Panc1 (cell line): ENCODE data around the gene LEMD2. TPM values are rescaled to one million over a fixed set of nuclear protein-coding genes. Genes with fewer than 3 reads are reported as not detected.

Experiments
- ATAC-seq: fragments of 200-7000 bp; cut with Tn5 transposase; 2 replicates; pipeline ENCODE4 v1.9.1; 2020; ENCODE audit warnings: mild to moderate bottlenecking, moderate library complexity
- BruUV-seq: library from RNA; stranded (reverse); fragments of 400-500 nt; replicated peaks from 2 replicates; lab custom pipeline; 2021; lab: Mats Ljungman, UMichigan
- CTCF ChIA-PET: fragments of 300-600 bp; sonication (Branson Sonifier 250); formaldehyde crosslinking; loops from one replicate; lab custom pipeline; 2022; ENCODE audit warnings: antibody characterized with exemption; lab: Charles Lee
- POLR2A ChIA-PET: fragments of 300-600 bp; sonication (Branson Sonifier 250); formaldehyde crosslinking; loops from one replicate; lab custom pipeline; 2022; ENCODE audit warnings: antibody characterized with exemption; lab: Charles Lee
- DNase-seq: peaks from one replicate; pipeline ENCODE4 v3.0.0-alpha.2; 2010; ENCODE audit warnings: low read depth, low spot score
- H3K27ac ChIP-seq: 2 replicates; pipeline ENCODE4 v1.5.1; 2011; ENCODE audit warnings: mild to moderate bottlenecking, low read length, inconsistent platforms
- H3K27me3 ChIP-seq: fragments of 200-500 bp; sonication (Bioruptor generic); 2 replicates; pipeline ENCODE4 v1.6.0; 2014; ENCODE audit warnings: low read length, inconsistent platforms; ENCODE audit not compliant: control insufficient read depth, insufficient read depth
- H3K36me3 ChIP-seq: fragments of 200-500 bp; sonication (Bioruptor generic); 2 replicates; pipeline ENCODE4 v1.5.1; 2014; ENCODE audit warnings: inconsistent platforms, mild to moderate bottlenecking, low read length, moderate library complexity; ENCODE audit not compliant: control insufficient read depth, insufficient read depth
- H3K4me1 ChIP-seq: 2 replicates; pipeline ENCODE4 v1.5.1; 2011; ENCODE audit warnings: inconsistent platforms, mild to moderate bottlenecking, low read length, moderate library complexity; ENCODE audit not compliant: control insufficient read depth, insufficient read depth
- H3K4me3 ChIP-seq, 2 experiments: 2 replicates each; pipeline ENCODE4 v1.5.1; 2011 to 2012; ENCODE audit warnings: low read depth in 2 of 2, low read length in 2 of 2, mild to moderate bottlenecking in 2 of 2, inconsistent platforms in 1 of 2, moderate library complexity in 1 of 2
- H3K9me3 ChIP-seq: fragments of 200-500 bp; sonication (Bioruptor generic); 2 replicates; pipeline ENCODE4 v1.5.1; 2014; ENCODE audit warnings: low read depth, mild to moderate bottlenecking, inconsistent platforms, low read length, moderate library complexity; ENCODE audit not compliant: control insufficient read depth, insufficient read depth
- CTCF ChIP-seq: fragments of 450-650 bp; IDR thresholded peaks from 2 replicates; pipeline ENCODE4 v1.5.1; 2017; ENCODE audit warnings: mild to moderate bottlenecking
- POLR2AphosphoS5 ChIP-seq: IDR thresholded peaks from 2 replicates; pipeline ENCODE4 v1.6.1; 2012; ENCODE audit warnings: mild to moderate bottlenecking, low read depth, low read length, moderate library complexity
- REST ChIP-seq, 2 experiments: IDR thresholded peaks; 2 replicates each; pipeline ENCODE4 v1.6.1; 2011 to 2012; ENCODE audit warnings: low read depth in 2 of 2, control low read depth in 1 of 2, low read length in 1 of 2, mild to moderate bottlenecking in 1 of 2, moderate library complexity in 1 of 2; ENCODE audit not compliant: insufficient read depth in 1 of 2
- SIN3A ChIP-seq: IDR thresholded peaks from 2 replicates; pipeline ENCODE4 v1.6.1; 2012; ENCODE audit warnings: low read depth, mild to moderate bottlenecking, low read length, moderate library complexity, borderline replicate concordance; ENCODE audit not compliant: insufficient read depth
- TCF7L2 ChIP-seq: IDR thresholded peaks from 2 replicates; pipeline ENCODE4 v1.6.1; 2011; ENCODE audit warnings: mild to moderate bottlenecking, low read depth, low read length, inconsistent platforms
- in situ Hi-C: cut with HindIII; loops from 2 replicates; pipeline ENCODE4 v1.10.0; 2016; ENCODE audit warnings: low sequenced_read_pairs, low pct_unique_long_range_greater_than_20kb
- intact Hi-C: fragments of 100-400 bp; cut with micrococcal nuclease; formaldehyde crosslinking; loops from one replicate; pipeline ENCODE4 v1.10.0; 2022; ENCODE audit not compliant: unreplicated experiment
- total RNA-seq: library from RNA; stranded (reverse); gene quantifications from one replicate; pipeline ENCODE4 v1.2.1, GENCODE V29; 2021; ENCODE audit not compliant: unreplicated experiment

Gene LEMD2
- total RNA-seq, 1 experiment from 2014 or later: 89.8 TPM

DNA sequence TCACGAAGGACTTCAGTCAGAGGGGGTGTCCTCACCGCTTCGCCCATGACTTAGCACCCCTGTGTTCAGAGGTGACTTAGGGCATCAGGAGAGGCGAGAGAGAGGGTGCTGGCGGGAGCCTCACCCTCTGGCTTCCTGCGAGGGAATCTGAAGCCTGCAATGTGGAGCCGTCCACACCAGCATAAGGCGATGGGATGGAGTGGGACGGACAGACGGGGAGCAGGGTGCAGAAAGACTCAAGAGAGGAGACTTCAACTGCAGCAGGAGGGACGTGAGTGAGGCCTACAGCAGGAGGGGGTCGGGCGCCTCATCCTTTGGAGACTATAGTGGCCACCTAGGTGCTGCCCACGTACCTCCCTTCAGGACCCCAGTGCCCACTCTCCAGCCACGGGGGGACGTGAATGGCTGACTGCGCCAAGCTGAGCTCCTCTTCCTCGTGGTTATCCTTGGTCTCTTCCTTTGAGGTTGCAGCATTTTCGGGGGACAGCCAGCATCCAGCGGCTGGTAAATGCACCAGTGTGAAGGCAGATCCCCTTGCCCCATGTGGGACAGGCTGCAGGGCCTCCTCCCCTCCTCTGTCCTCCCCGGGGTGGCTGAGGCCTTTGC, 41.8 kb upstream of the LEMD2 start:
- Histone ChIP-seq H3K4me1 (peaks cover 26% of the 10 kb centered on the region), H3K27ac (peak overlapping the region; percentile 44), H3K27me3 (no peaks in the 10 kb centered on the region), H3K9me3 (no peaks in the 10 kb centered on the region), H3K4me3 (no peak overlapping the region), H3K36me3 (no peaks in the 10 kb centered on the region)
- CTCF ChIA-PET: no interaction called here
- TF ChIP-seq TCF7L2 (no peak), REST (IDR thresholded peaks at IDR 0.05; ENCODE audit: insufficient read depth in 1 of 2, low read depth in 2 of 2, low read length in 1 of 2) (no peak), POLR2AphosphoS5 (no peak), CTCF (no peak), SIN3A (no peak)
- ATAC-seq (no peak), DNase-seq (no peak)
- in situ Hi-C loops: no loop called here
- intact Hi-C loops: no loop called here
- POLR2A ChIA-PET: no interaction called here
- BruUV-seq: no TSS peak

- in situ Hi-C loops (no loop called here), intact Hi-C loops (no loop called here)
- Histone ChIP-seq H3K4me3 (no peak overlapping the region), H3K4me1 (peaks cover 29% of the 10 kb centered on the region), H3K27ac (peak overlapping the region; percentile 63; the same call in 1 of the 2 replicates), H3K9me3 (no peaks in the 10 kb centered on the region), H3K27me3 (no peaks in the 10 kb centered on the region), H3K36me3 (no peaks in the 10 kb centered on the region)
- DNase-seq (no peak), ATAC-seq (peak; percentile 26)
- ChIA-PET CTCF (interaction anchor here (1.0 kb wide), 1 partner anchor 10 kb away, joined by 4 read pairs; no protein-coding TSS in a partner anchor), POLR2A (interaction anchor here (1.2 kb wide), 1 partner anchor 42 kb away, joined by 3 read pairs; no protein-coding TSS in a partner anchor)
- TF ChIP-seq CTCF: no peak
- no TSS peak for BruUV-seq
Measured at GRCh38 chr6:33828764-33829731, 40.1 kb upstream of the LEMD2 start.
